HCT116 (cell line): ENCODE data around the gene EYA4. TPM values are rescaled to one million over a fixed set of nuclear protein-coding genes. Genes with fewer than 3 reads are reported as not detected.

Experiments
- ATAC-seq: fragments of 200-7000 bp; cut with Tn5 transposase; 2 replicates; pipeline ENCODE4 v1.9.1; 2020; ENCODE audit warnings: mild to moderate bottlenecking, moderate library complexity
- BruUV-seq: library from RNA; stranded (reverse); fragments of 400-500 nt; replicated peaks from 2 replicates; lab custom pipeline; 2021; lab: Mats Ljungman, UMichigan
- CTCF ChIA-PET: fragments of 300-600 bp; sonication (Branson Sonifier 250); formaldehyde crosslinking; loops from one replicate; lab custom pipeline; 2021; ENCODE audit warnings: antibody characterized with exemption; lab: Charles Lee
- POLR2A ChIA-PET: fragments of 300-600, 350-600 bp; sonication (Branson Sonifier 250); formaldehyde crosslinking; loops from one replicate; lab custom pipeline; 2021; ENCODE audit warnings: antibody characterized with exemption; lab: Charles Lee
- RAD21 ChIA-PET, 2 experiments: fragments of 300-600 bp; sonication (Branson Sonifier 250); formaldehyde crosslinking; loops; one replicate each; lab custom pipeline; 2023; ENCODE audit warnings: low total read pairs in 2 of 2; ENCODE audit not compliant: uncharacterized antibody in 2 of 2, unreplicated experiment in 2 of 2, low non-redundant PET in 1 of 2; lab: Charles Lee
- DNase-seq: peaks from one replicate; pipeline ENCODE4 v3.0.0-alpha.2; 2010; ENCODE audit warnings: low read depth, low spot score
- H2AFZ ChIP-seq: fragments of 200-600 bp; shearing (Covaris generic), sonication (generic); 2 replicates; pipeline ENCODE4 v1.6.1; 2017; ENCODE audit warnings: low read depth, mixed run types, mixed read lengths, antibody characterized with exemption, low read length; ENCODE audit not compliant: poor library complexity, severe bottlenecking
- H3K27ac ChIP-seq: 2 replicates; pipeline ENCODE4 v1.5.1; 2012; ENCODE audit warnings: low read depth, low read length
- H3K27me3 ChIP-seq: fragments of 200-600 bp; sonication (generic); 2 replicates; pipeline ENCODE4 v1.6.1; 2016; ENCODE audit warnings: mixed run types, low read length, mixed read lengths; ENCODE audit not compliant: insufficient read depth
- H3K36me3 ChIP-seq, 2 experiments: fragments of 200-500 bp in 1 of 2; fragments of 200-600 bp in 1 of 2; sonication (Bioruptor generic) in 1 of 2; sonication (generic) in 1 of 2; 2 replicates each; pipeline versions ENCODE4 v1.5.1 to v1.6.1; 2014 to 2016; ENCODE audit warnings: low read length in 2 of 2, inconsistent platforms in 1 of 2, mixed read lengths in 1 of 2, mixed run types in 1 of 2; ENCODE audit not compliant: insufficient read depth in 2 of 2, control insufficient read depth in 1 of 2
- H3K4me1 ChIP-seq, 2 experiments: fragments of 200-600 bp in 1 of 2; sonication (generic) in 1 of 2; 2 replicates each; pipeline versions ENCODE4 v1.5.1 to v1.6.1; 2012 to 2017; ENCODE audit warnings: low read length in 2 of 2, inconsistent platforms in 1 of 2, mild to moderate bottlenecking in 1 of 2, mixed read lengths in 1 of 2, mixed run types in 1 of 2, moderate library complexity in 1 of 2; ENCODE audit not compliant: insufficient read depth in 2 of 2, control insufficient read depth in 1 of 2
- H3K4me2 ChIP-seq: fragments of 200-600 bp; sonication (generic); 2 replicates; pipeline ENCODE4 v1.6.1; 2017; ENCODE audit warnings: mixed run types, low read length, mixed read lengths
- H3K4me3 ChIP-seq, 2 experiments: fragments of 200-600 bp in 1 of 2; sonication (generic) in 1 of 2; replicated peaks in 1 of 2; 2 replicates each; pipeline ENCODE4 v1.5.1; 2011 to 2016; ENCODE audit warnings: low read length in 2 of 2, control low read depth in 1 of 2, low read depth in 1 of 2, mild to moderate bottlenecking in 1 of 2, mixed read lengths in 1 of 2, mixed run types in 1 of 2
- H3K79me2 ChIP-seq: fragments of 200-600 bp; sonication (generic); 2 replicates; pipeline ENCODE4 v1.6.1; 2017; ENCODE audit warnings: mild to moderate bottlenecking, mixed run types, low read length, moderate library complexity, mixed read lengths; ENCODE audit not compliant: insufficient read depth
- H3K9ac ChIP-seq: fragments of 200-600 bp; sonication (generic); 2 replicates; pipeline ENCODE4 v1.6.1; 2016; ENCODE audit warnings: low read length, mixed read lengths
- H3K9me2 ChIP-seq: fragments of 200-600 bp; sonication (generic), shearing (Covaris generic); 2 replicates; pipeline ENCODE4 v1.6.1; 2017; ENCODE audit warnings: mixed run types, mild to moderate bottlenecking, moderate library complexity; ENCODE audit not compliant: insufficient read depth
- H3K9me3 ChIP-seq, 2 experiments: fragments of 200-500 bp in 1 of 2; fragments of 200-600 bp in 1 of 2; sonication (Bioruptor generic) in 1 of 2; sonication (generic) in 1 of 2; 2 replicates each; pipeline ENCODE4 v1.6.1; 2014 to 2017; ENCODE audit warnings: low read length in 2 of 2, mixed read lengths in 2 of 2, inconsistent platforms in 1 of 2, low read depth in 1 of 2, mild to moderate bottlenecking in 1 of 2, mixed run types in 1 of 2, moderate library complexity in 1 of 2; ENCODE audit not compliant: control insufficient read depth in 1 of 2, insufficient read depth in 1 of 2
- H4K20me1 ChIP-seq: fragments of 200-600 bp; sonication (generic), shearing (Covaris generic); 2 replicates; pipeline ENCODE4 v1.6.1; 2017; ENCODE audit warnings: mixed run types, mild to moderate bottlenecking, moderate library complexity; ENCODE audit not compliant: insufficient read depth
- ATF3 ChIP-seq: IDR thresholded peaks from 2 replicates; pipeline ENCODE4 v1.6.1; 2012
- CBX3 ChIP-seq: IDR thresholded peaks from 2 replicates; pipeline ENCODE4 v1.6.1; 2012; ENCODE audit warnings: low read depth
- CEBPB ChIP-seq: IDR thresholded peaks from 2 replicates; pipeline ENCODE4 v1.6.1; 2012; ENCODE audit warnings: low read depth
- EGR1 ChIP-seq: IDR thresholded peaks from 2 replicates; pipeline ENCODE4 v1.6.1; 2012; ENCODE audit warnings: low read depth
- EZH2phosphoT487 ChIP-seq: fragments of 200-600 bp; IDR thresholded peaks from 2 replicates; pipeline ENCODE4 v1.6.1; 2018; ENCODE audit warnings: antibody characterized with exemption, borderline replicate concordance
- FOSL1 ChIP-seq: IDR thresholded peaks from 2 replicates; pipeline ENCODE4 v1.6.1; 2012; ENCODE audit warnings: low read depth
- JUND ChIP-seq: IDR thresholded peaks from 2 replicates; pipeline ENCODE4 v1.6.1; 2012
- MAX ChIP-seq: IDR thresholded peaks from 2 replicates; pipeline ENCODE4 v1.6.1; 2012
- POLR2A ChIP-seq: IDR thresholded peaks from 2 replicates; pipeline ENCODE4 v1.7.0; 2011; ENCODE audit warnings: borderline replicate concordance; ENCODE audit not compliant: insufficient read depth, insufficient read length; ENCODE audit errors: extremely low read depth
- POLR2AphosphoS5 ChIP-seq: IDR thresholded peaks from 2 replicates; pipeline ENCODE4 v1.6.1; 2011; ENCODE audit warnings: mild to moderate bottlenecking, low read depth, low read length, moderate library complexity
- REST ChIP-seq: IDR thresholded peaks from 2 replicates; pipeline ENCODE4 v1.6.1; 2012; ENCODE audit warnings: low read depth
- SRF ChIP-seq: IDR thresholded peaks from 2 replicates; pipeline ENCODE4 v1.6.1; 2012; ENCODE audit warnings: low read depth
- TCF7L2 ChIP-seq: IDR thresholded peaks from 2 replicates; pipeline ENCODE4 v1.7.0; 2011; ENCODE audit warnings: borderline replicate concordance, inconsistent platforms; ENCODE audit not compliant: insufficient read depth, insufficient read length; ENCODE audit errors: extremely low read depth
- ZNF274 ChIP-seq: fragments of 200-500 bp; sonication (Bioruptor generic); IDR thresholded peaks from 2 replicates; pipeline ENCODE4 v1.6.1; 2014; ENCODE audit warnings: mild to moderate bottlenecking, low read depth, low read length, inconsistent platforms
- intact Hi-C: fragments of 100-400 bp; cut with micrococcal nuclease; formaldehyde crosslinking; loops from 2 replicates; pipeline ENCODE4 v1.10.0; 2022
- total RNA-seq: library from RNA; stranded (reverse); gene quantifications from one replicate; pipeline ENCODE4 v1.2.1, GENCODE V29; 2021; ENCODE audit not compliant: unreplicated experiment

The EYA4 gene
- total RNA-seq, 1 experiment from 2014 or later, result not detected

DNA sequence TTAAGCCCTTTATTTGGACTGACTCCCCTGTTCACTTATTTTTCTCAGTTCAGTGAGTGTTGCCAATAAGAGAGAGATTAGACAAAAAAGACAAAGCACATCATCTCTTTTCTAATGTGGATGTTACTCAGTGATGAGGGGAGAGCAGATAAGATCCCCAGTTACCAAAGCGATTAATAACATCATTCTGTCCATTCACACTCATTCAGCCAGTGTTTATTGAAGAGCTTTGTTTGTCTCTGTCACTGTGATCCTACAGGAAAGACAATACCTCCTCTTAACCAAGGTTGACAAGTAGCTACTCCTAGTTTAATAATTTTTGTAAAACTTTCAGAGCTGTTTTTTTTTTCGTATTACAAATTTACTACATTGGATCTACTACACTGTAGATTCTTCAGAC is 163.0 kb downstream of the EYA4 start:
- intact Hi-C loops, result no loop called here
- no peaks in the 10 kb centered on the region for H3K4me1 ChIP-seq
- peaks cover 13% of the 10 kb centered on the region; the same call in 1 of the 2 replicates for H3K27me3 ChIP-seq
- H3K36me3 ChIP-seq, result no peaks in the 10 kb centered on the region
- no peak overlapping the region for H3K27ac ChIP-seq
- ChIA-PET RAD21 (no interaction called here), POLR2A (no interaction called here), CTCF (no interaction called here)
- no peak overlapping the region for H3K9ac ChIP-seq
- no peaks in the 10 kb centered on the region for H3K9me3 ChIP-seq
- TF ChIP-seq TCF7L2 (no peak), REST (no peak), FOSL1 (no peak), SRF (no peak), CBX3 (no peak), POLR2A (no peak), EGR1 (no peak), EZH2phosphoT487 (no peak), MAX (no peak), CEBPB (no peak), ATF3 (no peak), JUND (no peak), POLR2AphosphoS5 (no peak), ZNF274 (no peak)
- H2AFZ ChIP-seq, result no peak overlapping the region
- ATAC-seq, result no peak
- no peaks in the 10 kb centered on the region for H3K9me2 ChIP-seq
- H3K4me3 ChIP-seq, result no peak overlapping the region
- BruUV-seq, result no TSS peak
- no peaks in the 10 kb centered on the region for H3K79me2 ChIP-seq
- H4K20me1 ChIP-seq, result no peaks in the 10 kb centered on the region
- H3K4me2 ChIP-seq, result no peak overlapping the region
- DNase-seq, result no peak
